HEK293T (cell line): Measurements from ENCODE around the gene PNPLA8.

Experiments
- ARNT ChIP-seq: fragments of 450-650 bp; IDR thresholded peaks from 2 replicates; pipeline ENCODE4 v1.6.1; 2017; ENCODE audit warnings: mild to moderate bottlenecking
- BHLHE40 ChIP-seq: fragments of 450-650 bp; IDR thresholded peaks from 2 replicates; pipeline ENCODE4 v1.6.1; 2016; ENCODE audit warnings: mild to moderate bottlenecking, moderate library complexity, borderline replicate concordance
- ELF4 ChIP-seq: fragments of 450-650 bp; IDR thresholded peaks from 2 replicates; pipeline ENCODE4 v1.6.1; 2017; ENCODE audit warnings: antibody characterized with exemption
- FOXA1 ChIP-seq: fragments of 450-650 bp; IDR thresholded peaks from 2 replicates; pipeline ENCODE4 v1.6.1; 2016; ENCODE audit warnings: mild to moderate bottlenecking
- FOXK2 ChIP-seq: fragments of 450-650 bp; IDR thresholded peaks from 2 replicates; pipeline ENCODE4 v1.6.1; 2016; ENCODE audit warnings: mild to moderate bottlenecking
- FOXM1 ChIP-seq: fragments of 450-650 bp; IDR thresholded peaks from 2 replicates; pipeline ENCODE4 v1.6.1; 2017; ENCODE audit warnings: mild to moderate bottlenecking, borderline replicate concordance
- HDGF ChIP-seq: fragments of 450-650 bp; IDR thresholded peaks from 2 replicates; pipeline ENCODE4 v1.6.1; 2017; ENCODE audit warnings: antibody characterized with exemption, borderline replicate concordance
- L3MBTL2 ChIP-seq: fragments of 450-650 bp; conservative IDR thresholded peaks from 2 replicates; pipeline ENCODE4 v1.6.1; 2016; ENCODE audit warnings: mild to moderate bottlenecking
- LEF1 ChIP-seq: fragments of 450-650 bp; IDR thresholded peaks from 2 replicates; pipeline ENCODE4 v1.6.1; 2017; ENCODE audit warnings: mild to moderate bottlenecking, borderline replicate concordance
- NFRKB ChIP-seq: fragments of 450-650 bp; IDR thresholded peaks from 2 replicates; pipeline ENCODE4 v1.6.1; 2016; ENCODE audit warnings: mild to moderate bottlenecking, moderate library complexity
- SP1 ChIP-seq: fragments of 450-650 bp; IDR thresholded peaks from 2 replicates; pipeline ENCODE4 v1.6.1; 2017
- SUZ12 ChIP-seq: fragments of 450-650 bp; IDR thresholded peaks from 2 replicates; pipeline ENCODE4 v1.6.1; 2016; ENCODE audit warnings: mild to moderate bottlenecking
- ZNF384 ChIP-seq: fragments of 450-650 bp; IDR thresholded peaks from 2 replicates; pipeline ENCODE4 v1.6.1; 2016

DNA sequence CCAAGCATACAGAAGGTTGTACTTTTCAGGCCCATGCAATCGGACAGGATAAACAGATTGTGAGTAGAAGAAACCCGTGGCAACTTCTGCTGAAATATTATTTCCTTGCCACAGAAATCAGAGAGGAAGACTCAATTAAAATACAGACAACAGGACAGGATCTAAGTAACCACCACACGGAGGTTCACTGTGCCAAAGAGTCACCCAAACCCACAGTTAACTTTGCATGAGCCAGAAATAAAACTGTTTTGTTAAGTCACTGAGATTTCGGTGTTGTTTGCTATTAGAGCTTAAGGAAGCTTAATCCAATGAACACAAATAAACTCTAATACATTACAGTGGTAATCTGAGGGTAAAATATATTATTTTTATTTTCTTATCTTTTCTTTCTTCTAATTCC lies 14.0 kb downstream of the PNPLA8 start:
- TF ChIP-seq ELF4 (no peak), LEF1 (no peak), FOXM1 (no peak), ZNF384 (no peak), FOXK2 (no peak), BHLHE40 (no peak), SP1 (no peak), HDGF (no peak), NFRKB (no peak), L3MBTL2 (no peak), ARNT (no peak), FOXA1 (no peak), SUZ12 (no peak)
